GM12878 (cell line): ENCODE data around the gene METRN.

Source experiments
- CREM ChIP-seq: IDR thresholded peaks from 2 replicates; pipeline ENCODE4 v1.6.1; 2014; ENCODE audit warnings: antibody characterized with exemption, low read depth
- CTCF ChIP-seq, 3 experiments: IDR thresholded peaks in 2 of 3; conservative IDR thresholded peaks in 1 of 3; 2 replicates each; pipeline ENCODE4 v1.5.1; 2011; ENCODE audit warnings: low read depth in 3 of 3, low read length in 3 of 3, mild to moderate bottlenecking in 3 of 3, control low read depth in 2 of 3, moderate library complexity in 2 of 3, inconsistent platforms in 1 of 3, mixed read lengths in 1 of 3; ENCODE audit not compliant: control insufficient read depth in 2 of 3, insufficient read depth in 1 of 3; ENCODE audit errors: extremely low read depth in 1 of 3
- JUNB ChIP-seq: IDR thresholded peaks from 2 replicates; pipeline ENCODE4 v1.6.1; 2016; ENCODE audit warnings: antibody characterized with exemption, mild to moderate bottlenecking
- MXI1 ChIP-seq: fragments of 150-350 bp; IDR thresholded peaks from 2 replicates; pipeline ENCODE4 v1.6.1; 2011; ENCODE audit warnings: low read depth, mild to moderate bottlenecking, inconsistent platforms, low read length, improper control_type of control experiment
- POLR2A ChIP-seq: IDR thresholded peaks from 2 replicates; pipeline ENCODE4 v1.6.1; 2011; ENCODE audit warnings: low read depth, mild to moderate bottlenecking, low read length
- RBBP5 ChIP-seq: fragments of 200-600 bp; sonication (generic); conservative IDR thresholded peaks from 2 replicates; pipeline ENCODE4 v1.6.1; 2016
- SPI1 ChIP-seq: IDR thresholded peaks from 2 replicates; pipeline ENCODE4 v1.6.1; 2011; ENCODE audit warnings: low read depth, mild to moderate bottlenecking, low read length, moderate library complexity, borderline replicate concordance; ENCODE audit not compliant: insufficient read depth

GRCh38 chr16:725463-726187 lies 10.7 kb downstream of the METRN start:
- TF ChIP-seq RBBP5 (no peak), CTCF (IDR thresholded peaks at IDR 0.05 in 2 of 3, conservative IDR thresholded peaks at IDR 0.05 in 1 of 3; ENCODE audit: control insufficient read depth in 2 of 3, extremely low read depth in 1 of 3, insufficient read depth in 1 of 3, low read depth in 3 of 3, low read length in 3 of 3) (no peak), POLR2A (no peak), JUNB (no peak), SPI1 (no peak), CREM (no peak), MXI1 (no peak)
